ENCODE results near the gene SPATS2. TPM values are rescaled to one million over a fixed set of nuclear protein-coding genes. Genes with fewer than 3 reads are reported as not detected.

Gene SPATS2
- total RNA-seq, 1 experiment from 2014 or later = 50.7 TPM

DNA sequence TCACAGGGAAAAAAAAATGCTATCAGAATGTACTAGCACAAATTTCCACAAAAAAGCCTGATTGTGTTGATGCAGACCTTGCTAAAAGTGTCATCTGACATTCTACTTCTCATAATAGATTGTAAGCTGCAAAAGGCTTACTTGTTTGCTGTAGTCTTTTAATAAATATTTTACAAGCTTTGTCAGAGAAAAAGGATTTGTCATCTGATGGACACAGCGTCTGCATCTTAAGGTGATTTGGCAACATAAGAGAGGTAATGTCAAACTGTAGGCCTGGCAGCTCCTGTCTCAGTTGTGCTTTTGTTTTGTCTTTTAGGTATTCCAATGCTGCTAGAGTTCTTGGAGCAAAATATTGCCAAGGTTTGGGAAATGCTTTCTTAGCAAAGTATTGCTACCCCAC is 145.3 kb downstream of the SPATS2 start:
- Histone ChIP-seq H4K20me1 (ENCODE audit: insufficient read depth, low read depth, low read length) (no peaks in the 10 kb centered on the region), H2AFZ (ENCODE audit: low read length) (no peak overlapping the region), H3K4me2 (ENCODE audit: low read depth, low read length, poor library complexity, severe bottlenecking) (no peak overlapping the region), H3K79me2 (ENCODE audit: low read length) (peaks cover 7% of the 10 kb centered on the region; the same call in 1 of the 2 replicates), H3K27ac (ENCODE audit: low read length) (no peak overlapping the region), H3K9me2 (replicated peaks; ENCODE audit: insufficient read depth, low read length) (no peaks in the 10 kb centered on the region), H3K4me3 (ENCODE audit: low read length) (no peak overlapping the region), H3K4me1 (ENCODE audit: low read length) (peaks cover 21% of the 10 kb centered on the region), H3K36me3 (ENCODE audit: insufficient read depth, low read length) (peaks cover 23% of the 10 kb centered on the region; the same call in 1 of the 2 replicates), H3K9me3 (ENCODE audit: low read length) (no peaks in the 10 kb centered on the region), H3K9ac (ENCODE audit: low read length) (no peak overlapping the region), H3K27me3 (ENCODE audit: low read length) (no peaks in the 10 kb centered on the region)
- DNase-seq = no peak

DNA sequence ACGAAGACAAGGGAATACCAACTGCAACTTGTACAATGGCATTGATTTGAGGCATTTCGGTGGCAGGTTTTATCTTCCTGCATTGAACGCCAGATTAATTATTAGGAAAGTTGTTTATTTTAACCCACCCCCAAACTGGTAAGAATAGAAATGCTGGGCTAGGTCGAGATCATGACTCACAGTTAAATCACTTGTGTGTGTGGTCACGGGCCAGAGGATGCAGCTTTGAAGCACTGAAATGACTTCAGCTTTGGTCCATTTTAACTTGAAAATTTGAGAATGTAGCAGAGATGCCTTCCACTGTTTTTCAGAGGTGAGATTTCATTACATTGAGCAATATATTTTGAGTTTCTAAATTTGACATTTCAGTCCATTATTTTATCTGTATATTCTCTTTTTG is 148.0 kb downstream of the SPATS2 start:
- H3K36me3 ChIP-seq (ENCODE audit: insufficient read depth, low read length) = peaks cover 35% of the 10 kb centered on the region; the same call in 1 of the 2 replicates
- no peak overlapping the region for H3K4me3 ChIP-seq (ENCODE audit: low read length)
- no peak for DNase-seq
- no peak overlapping the region for H2AFZ ChIP-seq (ENCODE audit: low read length)
- H3K9me2 ChIP-seq (replicated peaks; ENCODE audit: insufficient read depth, low read length) = no peaks in the 10 kb centered on the region
- no peaks in the 10 kb centered on the region for H4K20me1 ChIP-seq (ENCODE audit: insufficient read depth, low read depth, low read length)
- H3K4me2 ChIP-seq (ENCODE audit: low read depth, low read length, poor library complexity, severe bottlenecking) = no peak overlapping the region
- H3K9ac ChIP-seq (ENCODE audit: low read length) = no peak overlapping the region
- H3K27me3 ChIP-seq (ENCODE audit: low read length) = no peaks in the 10 kb centered on the region
- peak overlapping the region; percentile 38 for H3K27ac ChIP-seq (ENCODE audit: low read length)
- no peaks in the 10 kb centered on the region for H3K9me3 ChIP-seq (ENCODE audit: low read length)
- H3K79me2 ChIP-seq (ENCODE audit: low read length) = peaks cover 7% of the 10 kb centered on the region; the same call in 1 of the 2 replicates
- H3K4me1 ChIP-seq (ENCODE audit: low read length) = peaks cover 25% of the 10 kb centered on the region

DNA sequence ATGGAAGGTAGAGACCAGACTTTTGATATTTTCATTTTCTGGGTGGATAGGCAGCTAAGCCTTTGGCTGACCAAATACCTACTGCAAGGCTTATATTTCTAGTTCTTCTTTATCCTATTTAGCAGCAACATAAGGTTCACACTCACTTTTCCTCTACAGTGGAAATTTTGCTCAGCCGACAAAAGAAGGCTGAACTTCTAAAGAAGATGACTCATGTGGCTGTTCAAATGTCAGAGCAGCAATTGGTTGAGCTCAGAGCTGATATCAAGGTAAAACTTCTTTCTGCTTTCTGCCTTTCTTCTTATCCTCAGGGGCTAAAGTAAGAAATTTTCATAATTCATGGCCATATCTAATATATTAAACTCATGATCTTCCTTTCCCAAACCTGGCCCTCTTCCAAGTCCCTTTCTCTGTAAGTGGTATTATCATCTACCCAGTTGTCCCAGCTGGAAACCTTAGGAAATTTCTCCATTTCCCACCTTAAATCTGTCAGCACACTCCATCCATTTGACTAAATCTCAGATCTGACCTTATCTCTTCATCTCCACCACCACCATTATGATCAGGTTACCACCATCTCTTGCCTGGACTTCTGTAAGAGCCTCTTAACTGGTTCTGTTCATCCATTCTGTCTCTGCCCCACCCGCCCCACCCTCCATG is 151.8 kb downstream of the SPATS2 start:
- DNase-seq = no peak
- no peaks in the 10 kb centered on the region for H3K27me3 ChIP-seq (ENCODE audit: low read length)
- H3K4me2 ChIP-seq (ENCODE audit: low read depth, low read length, poor library complexity, severe bottlenecking) = no peak overlapping the region
- H3K4me3 ChIP-seq (ENCODE audit: low read length) = no peak overlapping the region
- H3K9me3 ChIP-seq (ENCODE audit: low read length) = no peaks in the 10 kb centered on the region
- H3K36me3 ChIP-seq (ENCODE audit: insufficient read depth, low read length) = peaks cover 39% of the 10 kb centered on the region; the same call in 1 of the 2 replicates
- H4K20me1 ChIP-seq (ENCODE audit: insufficient read depth, low read depth, low read length) = no peaks in the 10 kb centered on the region
- no peak overlapping the region for H3K9ac ChIP-seq (ENCODE audit: low read length)
- H3K79me2 ChIP-seq (ENCODE audit: low read length) = peaks cover 7% of the 10 kb centered on the region; the same call in 1 of the 2 replicates
- H3K27ac ChIP-seq (ENCODE audit: low read length) = no peak overlapping the region
- H3K9me2 ChIP-seq (replicated peaks; ENCODE audit: insufficient read depth, low read length) = no peaks in the 10 kb centered on the region
- peaks cover 36% of the 10 kb centered on the region for H3K4me1 ChIP-seq (ENCODE audit: low read length)
- H2AFZ ChIP-seq (ENCODE audit: low read length) = no peak overlapping the region

GRCh38 chr12:49519574-49519936 is 152.3 kb downstream of the SPATS2 start:
- no peaks in the 10 kb centered on the region for H3K9me3 ChIP-seq (ENCODE audit: low read length)
- H3K9ac ChIP-seq (ENCODE audit: low read length) = no peak overlapping the region
- no peaks in the 10 kb centered on the region for H4K20me1 ChIP-seq (ENCODE audit: insufficient read depth, low read depth, low read length)
- no peak overlapping the region for H3K4me2 ChIP-seq (ENCODE audit: low read depth, low read length, poor library complexity, severe bottlenecking)
- no peak for DNase-seq
- H3K4me1 ChIP-seq (ENCODE audit: low read length) = peaks cover 33% of the 10 kb centered on the region
- H3K27me3 ChIP-seq (ENCODE audit: low read length) = no peaks in the 10 kb centered on the region
- H2AFZ ChIP-seq (ENCODE audit: low read length) = no peak overlapping the region
- peaks cover 40% of the 10 kb centered on the region; the same call in 1 of the 2 replicates for H3K36me3 ChIP-seq (ENCODE audit: insufficient read depth, low read length)
- H3K27ac ChIP-seq (ENCODE audit: low read length) = no peak overlapping the region
- no peaks in the 10 kb centered on the region for H3K9me2 ChIP-seq (replicated peaks; ENCODE audit: insufficient read depth, low read length)
- peaks cover 7% of the 10 kb centered on the region; the same call in 1 of the 2 replicates for H3K79me2 ChIP-seq (ENCODE audit: low read length)
- H3K4me3 ChIP-seq (ENCODE audit: low read length) = no peak overlapping the region

GRCh38 chr12:49521389-49521788 is 154.1 kb downstream of the SPATS2 start:
- no peaks in the 10 kb centered on the region for H4K20me1 ChIP-seq (ENCODE audit: insufficient read depth, low read depth, low read length)
- peaks cover 50% of the 10 kb centered on the region; the same call in 1 of the 2 replicates for H3K36me3 ChIP-seq (ENCODE audit: insufficient read depth, low read length)
- no peak overlapping the region for H3K4me3 ChIP-seq (ENCODE audit: low read length)
- no peak overlapping the region for H3K9ac ChIP-seq (ENCODE audit: low read length)
- H3K4me1 ChIP-seq (ENCODE audit: low read length) = peaks cover 24% of the 10 kb centered on the region
- H3K9me3 ChIP-seq (ENCODE audit: low read length) = no peaks in the 10 kb centered on the region
- DNase-seq = no peak
- H2AFZ ChIP-seq (ENCODE audit: low read length) = no peak overlapping the region
- H3K27ac ChIP-seq (ENCODE audit: low read length) = peak overlapping the region; percentile 21; the same call in 1 of the 2 replicates
- H3K79me2 ChIP-seq (ENCODE audit: low read length) = no peaks in the 10 kb centered on the region
- no peaks in the 10 kb centered on the region for H3K9me2 ChIP-seq (replicated peaks; ENCODE audit: insufficient read depth, low read length)
- H3K27me3 ChIP-seq (ENCODE audit: low read length) = no peaks in the 10 kb centered on the region
- H3K4me2 ChIP-seq (ENCODE audit: low read depth, low read length, poor library complexity, severe bottlenecking) = peak overlapping the region; percentile 2

DNA sequence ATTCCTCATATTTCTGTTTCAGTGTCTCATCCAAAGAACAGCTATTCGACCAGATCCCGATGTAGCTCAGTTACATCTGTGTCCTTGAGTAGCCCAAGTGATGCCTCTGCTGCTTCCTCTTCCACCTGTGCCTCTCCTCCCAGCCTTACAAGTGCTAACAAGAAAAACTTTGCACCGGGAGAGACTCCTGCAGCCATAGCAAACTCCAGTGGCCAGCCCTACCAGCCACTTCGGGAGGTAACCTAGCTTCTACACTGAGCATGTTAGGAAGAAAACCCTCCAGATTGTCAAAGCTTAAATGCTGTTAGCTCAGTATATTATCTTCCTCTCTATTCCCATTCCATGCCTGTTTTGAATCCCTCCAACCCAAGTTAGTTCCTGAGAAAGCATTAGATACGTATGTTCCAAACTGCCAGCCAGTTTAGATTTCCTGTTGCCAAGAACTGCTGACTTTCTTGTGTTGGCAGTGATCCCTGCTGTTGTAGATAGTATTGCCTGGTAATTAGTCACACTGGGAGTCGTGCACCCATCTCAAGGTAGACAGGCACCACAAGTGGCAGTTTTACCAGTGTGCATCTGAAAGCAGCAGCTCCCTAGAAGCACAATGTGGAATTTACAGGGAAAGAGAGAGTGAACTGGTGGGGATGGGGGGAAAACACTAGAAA is 157.5 kb downstream of the SPATS2 start:
- Histone ChIP-seq H3K9ac (ENCODE audit: low read length) (no peak overlapping the region), H3K27ac (ENCODE audit: low read length) (no peak overlapping the region), H3K9me3 (ENCODE audit: low read length) (no peaks in the 10 kb centered on the region), H3K4me3 (ENCODE audit: low read length) (no peak overlapping the region), H3K4me1 (ENCODE audit: low read length) (peaks cover 20% of the 10 kb centered on the region), H4K20me1 (ENCODE audit: insufficient read depth, low read depth, low read length) (no peaks in the 10 kb centered on the region), H2AFZ (ENCODE audit: low read length) (no peak overlapping the region), H3K36me3 (ENCODE audit: insufficient read depth, low read length) (peaks cover 43% of the 10 kb centered on the region), H3K4me2 (ENCODE audit: low read depth, low read length, poor library complexity, severe bottlenecking) (no peak overlapping the region), H3K9me2 (replicated peaks; ENCODE audit: insufficient read depth, low read length) (no peaks in the 10 kb centered on the region), H3K79me2 (ENCODE audit: low read length) (no peaks in the 10 kb centered on the region), H3K27me3 (ENCODE audit: low read length) (no peaks in the 10 kb centered on the region)
- no peak for DNase-seq

DNA sequence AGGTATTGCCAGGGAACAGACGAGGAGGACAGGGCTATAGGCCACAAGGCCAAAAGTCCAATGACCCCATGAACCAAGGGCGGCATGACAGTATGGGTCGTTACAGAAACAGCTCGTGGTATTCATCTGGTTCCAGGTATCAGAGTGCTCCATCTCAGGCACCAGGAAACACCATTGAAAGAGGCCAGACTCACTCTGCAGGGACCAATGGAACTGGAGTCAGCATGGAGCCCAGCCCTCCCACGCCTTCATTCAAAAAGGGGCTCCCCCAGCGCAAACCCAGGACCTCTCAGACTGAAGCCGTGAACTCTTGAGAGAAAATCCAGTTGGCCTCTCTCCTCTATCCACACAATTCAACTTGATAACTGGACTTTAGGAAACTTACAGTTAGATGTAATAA is 158.7 kb downstream of the SPATS2 start:
- Histone ChIP-seq H3K36me3 (ENCODE audit: insufficient read depth, low read length) (peaks cover 47% of the 10 kb centered on the region), H3K4me1 (ENCODE audit: low read length) (peaks cover 13% of the 10 kb centered on the region)
- DNase-seq = no peak

DNA sequence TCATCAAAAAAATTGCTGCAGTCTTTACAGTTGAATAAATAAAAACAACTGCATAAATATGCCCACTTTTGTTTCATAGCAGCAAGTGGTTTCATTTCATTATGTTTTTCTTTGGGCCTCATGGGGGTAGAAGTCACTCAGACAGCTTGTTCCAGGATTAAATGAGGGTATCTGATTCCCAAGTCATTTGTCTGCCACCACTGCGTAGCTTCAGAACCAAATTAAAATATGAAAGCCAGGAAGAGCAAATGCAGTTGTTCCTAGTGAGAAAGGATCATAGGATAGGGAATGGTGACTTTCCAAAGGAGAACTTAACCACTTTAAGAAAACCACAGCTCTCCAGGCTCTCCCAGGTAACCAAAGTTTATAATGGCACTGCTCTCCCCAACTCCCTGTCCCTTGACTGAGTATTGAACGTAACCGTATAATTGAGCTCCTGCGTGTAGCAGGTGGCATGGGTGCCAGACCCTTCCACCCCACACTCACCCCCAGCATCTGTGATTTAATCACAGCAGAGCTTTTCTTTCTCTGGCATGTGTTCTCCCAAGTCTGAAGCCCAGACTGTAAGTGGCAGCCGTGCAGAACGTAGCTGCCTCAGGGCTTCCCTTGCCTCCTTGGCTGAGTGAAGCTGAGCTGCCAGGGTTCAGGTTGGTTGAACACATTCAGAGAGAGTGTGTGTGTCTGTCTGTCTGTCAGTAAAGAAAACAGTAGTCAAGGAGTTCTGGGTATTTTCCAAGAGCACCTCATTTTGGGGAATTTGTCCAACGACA is 160.3 kb downstream of the SPATS2 start:
- Histone ChIP-seq H3K9me2 (replicated peaks; ENCODE audit: insufficient read depth, low read length) (no peaks in the 10 kb centered on the region), H3K27me3 (ENCODE audit: low read length) (no peaks in the 10 kb centered on the region), H3K9ac (ENCODE audit: low read length) (no peak overlapping the region), H3K9me3 (ENCODE audit: low read length) (no peaks in the 10 kb centered on the region), H3K27ac (ENCODE audit: low read length) (no peak overlapping the region), H3K4me3 (ENCODE audit: low read length) (no peak overlapping the region), H3K79me2 (ENCODE audit: low read length) (no peaks in the 10 kb centered on the region), H3K4me1 (ENCODE audit: low read length) (no peaks in the 10 kb centered on the region), H3K4me2 (ENCODE audit: low read depth, low read length, poor library complexity, severe bottlenecking) (no peak overlapping the region), H4K20me1 (ENCODE audit: insufficient read depth, low read depth, low read length) (no peaks in the 10 kb centered on the region), H2AFZ (ENCODE audit: low read length) (no peak overlapping the region), H3K36me3 (ENCODE audit: insufficient read depth, low read length) (peaks cover 44% of the 10 kb centered on the region)
- no peak for DNase-seq

More for the DNA sequence above, 158.7 kb downstream of the SPATS2 start:
- no peaks in the 10 kb centered on the region for H3K27me3 ChIP-seq (ENCODE audit: low read length)
- H3K79me2 ChIP-seq (ENCODE audit: low read length) = no peaks in the 10 kb centered on the region
- H3K4me3 ChIP-seq (ENCODE audit: low read length) = no peak overlapping the region
- H3K4me2 ChIP-seq (ENCODE audit: low read depth, low read length, poor library complexity, severe bottlenecking) = no peak overlapping the region
- no peaks in the 10 kb centered on the region for H3K9me3 ChIP-seq (ENCODE audit: low read length)
- H3K9ac ChIP-seq (ENCODE audit: low read length) = no peak overlapping the region
- no peak overlapping the region for H3K27ac ChIP-seq (ENCODE audit: low read length)
- no peak overlapping the region for H2AFZ ChIP-seq (ENCODE audit: low read length)
- H3K9me2 ChIP-seq (replicated peaks; ENCODE audit: insufficient read depth, low read length) = no peaks in the 10 kb centered on the region
- no peaks in the 10 kb centered on the region for H4K20me1 ChIP-seq (ENCODE audit: insufficient read depth, low read depth, low read length)
